Liver (tissue), 3 donors: ENCODE measurements around the gene TTC21A.

ENCODE experiments used
- CTCF ChIP-seq: fragments of 150-350 bp; IDR thresholded peaks from 2 replicates; pipeline ENCODE4 v1.5.1; 2017; ENCODE audit warnings: improper control_type of control experiment, low read depth, low read length; ENCODE audit not compliant: missing input control
- EGR1 ChIP-seq, 2 donors: IDR thresholded peaks; 2 replicates each; pipeline ENCODE4 v1.6.1; 2016 to 2018; ENCODE audit warnings: antibody characterized with exemption in 2 of 2, low read depth in 2 of 2
- GABPA ChIP-seq, 2 donors: IDR thresholded peaks in 1 of 2; conservative IDR thresholded peaks in 1 of 2; 2 replicates each; pipeline ENCODE4 v1.6.1; 2016; ENCODE audit warnings: antibody characterized with exemption in 2 of 2, mild to moderate bottlenecking in 1 of 2, moderate library complexity in 1 of 2
- HNF4A ChIP-seq, 2 donors: conservative IDR thresholded peaks; 2 replicates each; pipeline ENCODE4 v1.6.1; 2016; ENCODE audit warnings: antibody characterized with exemption in 2 of 2, mild to moderate bottlenecking in 2 of 2
- HNF4G ChIP-seq: IDR thresholded peaks from 2 replicates; pipeline ENCODE4 v1.6.1; 2016; ENCODE audit warnings: antibody characterized with exemption
- JUND ChIP-seq, 2 donors: IDR thresholded peaks; 2 replicates each; pipeline ENCODE4 v1.6.1; 2016; ENCODE audit warnings: antibody characterized with exemption in 2 of 2
- NR2F2 ChIP-seq: IDR thresholded peaks from 2 replicates; pipeline ENCODE4 v1.6.1; 2016; ENCODE audit warnings: antibody characterized with exemption
- RAD21 ChIP-seq, 2 donors: IDR thresholded peaks; 2 replicates each; pipeline ENCODE4 v1.6.1; 2016; ENCODE audit warnings: antibody characterized with exemption in 2 of 2, mild to moderate bottlenecking in 2 of 2
- SP1 ChIP-seq: IDR thresholded peaks from 2 replicates; pipeline ENCODE4 v1.6.1; 2018; ENCODE audit warnings: antibody characterized with exemption, mild to moderate bottlenecking
- donor health status: healthy.
- donor health status: healthy.

GRCh38 chr3:39096775-39097174 is 10.7 kb upstream of the TTC21A start:
- TF ChIP-seq JUND (IDR thresholded peaks at IDR 0.05) (no peak), RAD21 (IDR thresholded peaks at IDR 0.05) (no peak), NR2F2 (no peak), CTCF (no peak), HNF4A (conservative IDR thresholded peaks at IDR 0.05) (no peak), SP1 (no peak), EGR1 (IDR thresholded peaks at IDR 0.05; ENCODE audit: low read depth in 2 of 2) (no peak), GABPA (IDR thresholded peaks at IDR 0.05 in 1 of 2, conservative IDR thresholded peaks at IDR 0.05 in 1 of 2) (no peak), HNF4G (no peak)
